ENCODE data around the gene PBX1. TPM values are rescaled to one million over a fixed set of nuclear protein-coding genes. Genes with fewer than 3 reads are reported as not detected.

PBX1 gene
- total RNA-seq, 6 experiments from 2014 or later, result 3.1 to 7.9 (median 6.9) TPM

DNA sequence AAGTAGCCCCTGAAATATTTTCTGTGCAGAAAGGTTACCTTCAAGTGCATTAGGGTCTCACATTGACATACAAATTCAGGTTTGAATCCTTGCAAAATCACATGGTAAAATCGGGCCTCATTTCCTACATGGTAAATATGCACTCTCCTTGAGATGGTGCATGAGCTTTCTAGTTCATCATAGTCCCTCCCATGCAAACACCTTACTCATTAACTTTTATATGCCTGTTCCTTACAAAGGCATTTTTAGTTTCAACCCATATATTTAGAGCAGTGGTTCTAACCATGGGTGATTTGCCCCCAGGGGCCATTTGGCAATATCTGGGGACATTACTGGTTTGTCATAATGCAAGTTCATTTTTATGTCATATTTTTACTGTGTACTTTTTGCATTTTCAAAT lies 37.2 kb downstream of the PBX1 start:
- WGBS (ENCODE audit: insufficient coverage, low coverage, low lambda C conversion rate, missing lambda C conversion rate), result 80% methylated on average over 1 of the region's 1 CpG
- intact Hi-C loops (cut with DNase I), result no loop called here
- Histone ChIP-seq H3K27me3 (no peaks in the 10 kb centered on the region), H3K27ac (no peak overlapping the region), H3K36me3 (no peaks in the 10 kb centered on the region), H3K9me3 (no peaks in the 10 kb centered on the region), H3K4me1 (peaks cover 0 to 5% (median 2%) of the 10 kb centered on the region in 4 donors), H3K4me3 (no peak overlapping the region)
- ATAC-seq (no peak), DNase-seq (no peak)
- TF ChIP-seq POLR2A (IDR thresholded peaks at IDR 0.05), result no peak

DNA sequence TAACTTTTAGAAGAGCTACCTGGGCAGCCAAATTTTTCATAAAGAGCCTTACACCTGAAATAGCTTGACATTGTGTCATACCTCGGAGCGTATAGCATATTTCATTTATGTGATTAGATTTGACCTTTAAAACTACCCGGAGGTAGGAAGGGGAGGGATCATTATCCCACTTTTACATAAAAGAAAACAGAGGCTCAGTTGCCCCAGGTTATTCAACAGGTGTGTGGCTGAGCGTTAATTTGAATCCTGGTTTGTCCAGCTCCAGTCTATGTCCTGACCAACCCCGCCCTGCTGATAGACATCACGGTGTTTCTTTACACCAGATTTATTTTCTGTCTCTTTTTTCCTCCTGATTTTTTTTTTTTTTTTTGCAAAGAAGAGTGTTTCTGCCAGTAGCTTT lies 39.7 kb downstream of the PBX1 start:
- ATAC-seq (no peak), DNase-seq (no peak)
- H3K36me3 ChIP-seq, result no peaks in the 10 kb centered on the region
- H3K4me1 ChIP-seq, result peaks cover 0 to 5% (median 0%) of the 10 kb centered on the region in 4 donors
- TF ChIP-seq, protein P1, sequence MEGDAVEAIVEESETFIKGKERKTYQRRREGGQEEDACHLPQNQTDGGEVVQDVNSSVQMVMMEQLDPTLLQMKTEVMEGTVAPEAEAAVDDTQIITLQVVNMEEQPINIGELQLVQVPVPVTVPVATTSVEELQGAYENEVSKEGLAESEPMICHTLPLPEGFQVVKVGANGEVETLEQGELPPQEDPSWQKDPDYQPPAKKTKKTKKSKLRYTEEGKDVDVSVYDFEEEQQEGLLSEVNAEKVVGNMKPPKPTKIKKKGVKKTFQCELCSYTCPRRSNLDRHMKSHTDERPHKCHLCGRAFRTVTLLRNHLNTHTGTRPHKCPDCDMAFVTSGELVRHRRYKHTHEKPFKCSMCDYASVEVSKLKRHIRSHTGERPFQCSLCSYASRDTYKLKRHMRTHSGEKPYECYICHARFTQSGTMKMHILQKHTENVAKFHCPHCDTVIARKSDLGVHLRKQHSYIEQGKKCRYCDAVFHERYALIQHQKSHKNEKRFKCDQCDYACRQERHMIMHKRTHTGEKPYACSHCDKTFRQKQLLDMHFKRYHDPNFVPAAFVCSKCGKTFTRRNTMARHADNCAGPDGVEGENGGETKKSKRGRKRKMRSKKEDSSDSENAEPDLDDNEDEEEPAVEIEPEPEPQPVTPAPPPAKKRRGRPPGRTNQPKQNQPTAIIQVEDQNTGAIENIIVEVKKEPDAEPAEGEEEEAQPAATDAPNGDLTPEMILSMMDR (IDR thresholded peaks at IDR 0.05), result no peak
- TF ChIP-seq POLR2A (IDR thresholded peaks at IDR 0.05), result no peak
- no peak overlapping the region for H3K27ac ChIP-seq
- H3K27me3 ChIP-seq, result no peaks in the 10 kb centered on the region
- WGBS (ENCODE audit: insufficient coverage, low coverage, low lambda C conversion rate, missing lambda C conversion rate), result 82% methylated on average over 6 of the region's 6 CpGs
- no peaks in the 10 kb centered on the region for H3K9me3 ChIP-seq
- H3K4me3 ChIP-seq, result no peak overlapping the region
- intact Hi-C loops (cut with DNase I), result no loop called here

DNA sequence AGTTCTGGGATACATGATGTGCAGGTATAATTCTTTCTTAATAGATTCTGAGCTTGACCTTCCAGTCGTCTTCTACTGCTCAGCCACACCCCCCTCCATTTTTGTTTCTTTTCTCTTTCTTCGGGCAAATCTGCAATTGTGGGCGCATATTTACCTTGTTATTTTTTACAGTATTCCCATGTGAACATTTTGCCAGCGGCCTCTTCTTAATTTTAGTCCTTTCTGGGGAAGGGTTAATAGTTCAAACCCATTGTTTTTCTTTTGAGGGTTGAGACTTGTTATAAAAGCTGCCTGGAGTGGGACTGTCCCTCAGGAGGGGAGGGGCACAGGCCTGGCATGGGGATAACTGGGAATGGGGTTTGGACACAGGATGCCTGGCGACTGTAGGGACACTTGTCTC lies 40.3 kb downstream of the PBX1 start:
- peaks cover 0 to 5% (median 0%) of the 10 kb centered on the region in 4 donors for H3K4me1 ChIP-seq
- DNase-seq (no peak), ATAC-seq (no peak)
- H3K27ac ChIP-seq, result no peak overlapping the region
- no peak for TF ChIP-seq POLR2A (IDR thresholded peaks at IDR 0.05)
- TF ChIP-seq, protein P1 (IDR thresholded peaks at IDR 0.05), result no peak
- 77% methylated on average over 5 of the region's 5 CpGs for WGBS (ENCODE audit: insufficient coverage, low coverage, low lambda C conversion rate, missing lambda C conversion rate)
- H3K4me3 ChIP-seq, result no peak overlapping the region
- intact Hi-C loops (cut with DNase I), result no loop called here
- no peaks in the 10 kb centered on the region for H3K9me3 ChIP-seq
- H3K36me3 ChIP-seq, result no peaks in the 10 kb centered on the region
- no peaks in the 10 kb centered on the region for H3K27me3 ChIP-seq

DNA sequence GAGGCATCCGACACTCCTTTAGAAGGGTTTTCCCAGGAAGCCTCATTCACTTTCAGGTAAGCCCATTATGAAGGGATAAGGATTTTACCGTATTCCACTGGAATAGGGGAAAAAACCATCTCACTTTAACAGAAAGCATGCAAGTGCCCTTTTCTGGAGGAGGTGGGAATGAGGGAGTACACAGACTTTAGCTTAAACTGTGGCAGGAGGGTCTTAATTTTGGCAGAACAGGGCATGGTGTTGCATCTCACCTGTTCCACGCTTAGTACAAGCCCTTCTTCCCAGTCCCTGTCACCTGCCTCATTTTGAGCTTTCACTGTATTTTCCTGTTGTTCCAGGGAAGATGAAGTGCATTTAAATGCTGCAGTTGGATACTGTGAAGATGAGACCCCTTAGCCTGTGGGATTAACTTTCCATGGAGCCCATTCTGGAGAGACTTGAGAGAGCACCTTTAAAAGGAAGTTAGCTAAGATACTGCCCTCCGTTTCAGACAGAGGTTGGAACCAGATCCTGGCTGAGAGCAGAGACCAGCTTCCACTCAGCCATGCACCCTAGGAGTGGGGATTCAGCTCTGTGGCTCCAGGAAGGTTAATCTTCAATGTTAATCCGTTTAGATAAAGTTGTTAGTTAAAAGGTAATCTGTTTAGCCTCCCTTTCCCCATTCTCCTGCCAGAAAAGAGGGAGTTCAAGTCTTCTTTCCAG lies 42.6 kb downstream of the PBX1 start:
- 52% methylated on average over 5 of the region's 5 CpGs for WGBS (ENCODE audit: insufficient coverage, low coverage, low lambda C conversion rate, missing lambda C conversion rate)
- intact Hi-C loops (cut with DNase I), result no loop called here

DNA sequence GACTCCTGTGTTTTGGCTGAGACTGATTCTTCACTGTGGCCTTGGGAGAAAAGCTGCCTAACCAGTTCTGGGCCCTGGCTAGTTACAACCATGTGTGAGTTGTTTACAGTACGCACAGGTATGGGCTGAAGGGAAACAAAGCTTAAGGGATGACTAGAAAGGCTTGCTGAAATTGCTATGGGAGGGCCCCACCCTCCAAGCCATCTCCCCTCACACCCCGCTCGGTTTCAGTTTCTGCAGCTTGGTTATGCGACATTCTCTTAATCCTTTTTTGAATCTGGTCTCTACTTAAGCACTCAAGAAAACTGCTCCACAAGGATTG lies 43.1 kb downstream of the PBX1 start:
- WGBS (ENCODE audit: insufficient coverage, low coverage, low lambda C conversion rate, missing lambda C conversion rate), result 90% methylated on average over 3 of the region's 4 CpGs
- Histone ChIP-seq H3K27me3 (no peaks in the 10 kb centered on the region), H3K9me3 (no peaks in the 10 kb centered on the region), H3K27ac (no peak overlapping the region), H3K36me3 (no peaks in the 10 kb centered on the region), H3K4me3 (no peak overlapping the region), H3K4me1 (peaks cover 0 to 5% (median 0%) of the 10 kb centered on the region in 4 donors)
- intact Hi-C loops (cut with DNase I), result no loop called here
- ATAC-seq (peak in 2 of 4 donors; percentile 38 to 59), DNase-seq (no peak)
- TF ChIP-seq, protein P1 (IDR thresholded peaks at IDR 0.05), result no peak
- no peak for TF ChIP-seq POLR2A (IDR thresholded peaks at IDR 0.05)

More for the DNA sequence above, 42.6 kb downstream of the PBX1 start:
- Histone ChIP-seq H3K4me1 (peaks cover 0 to 5% (median 0%) of the 10 kb centered on the region in 4 donors), H3K27me3 (no peaks in the 10 kb centered on the region), H3K9me3 (no peaks in the 10 kb centered on the region), H3K27ac (no peak overlapping the region), H3K4me3 (no peak overlapping the region), H3K36me3 (no peaks in the 10 kb centered on the region)
- no peak for TF ChIP-seq POLR2A (IDR thresholded peaks at IDR 0.05)
- TF ChIP-seq, protein P1 (IDR thresholded peaks at IDR 0.05), result no peak
- DNase-seq (no peak), ATAC-seq (peak in 1 of 4 donors; percentile 45)

Data from right lobe of liver (tissue), 6 donors.